ENCODE data around the gene ZBTB16.

ZBTB16 gene

GRCh38 chr11:114109206-114110090 lies 49.9 kb downstream of the ZBTB16 start:
- no peak for DNase-seq

- DNase-seq, result no peak
Observed at GRCh38 chr11:114110123-114110522, 50.6 kb downstream of the ZBTB16 start.

GRCh38 chr11:114110952-114111947 lies 51.7 kb downstream of the ZBTB16 start:
- no peak for DNase-seq

- DNase-seq, result no peak
Observed at GRCh38 chr11:114115451-114115928, 56.0 kb downstream of the ZBTB16 start.

GRCh38 chr11:114116357-114116756 lies 56.8 kb downstream of the ZBTB16 start:
- no peak for DNase-seq

GRCh38 chr11:114116800-114117199 lies 57.3 kb downstream of the ZBTB16 start:
- DNase-seq, result no peak

GRCh38 chr11:114120606-114121005 lies 61.1 kb downstream of the ZBTB16 start:
- DNase-seq, result no peak

- no peak for DNase-seq
Observed at GRCh38 chr11:114121138-114121537, 61.6 kb downstream of the ZBTB16 start.

- DNase-seq, result no peak
Observed at GRCh38 chr11:114121804-114122504, 62.4 kb downstream of the ZBTB16 start.

- DNase-seq, result no peak
Observed at GRCh38 chr11:114122686-114123085, 63.2 kb downstream of the ZBTB16 start.

GRCh38 chr11:114123692-114124330 lies 64.3 kb downstream of the ZBTB16 start:
- DNase-seq, result no peak

GRCh38 chr11:114124601-114125144 lies 65.2 kb downstream of the ZBTB16 start:
- DNase-seq, result no peak

GRCh38 chr11:114125531-114125930 lies 66.0 kb downstream of the ZBTB16 start:
- DNase-seq, result no peak

- DNase-seq, result no peak
Observed at GRCh38 chr11:114125959-114126358, 66.4 kb downstream of the ZBTB16 start.

- DNase-seq, result no peak
Observed at GRCh38 chr11:114128399-114128798, 68.9 kb downstream of the ZBTB16 start.

- no peak for DNase-seq
Observed at GRCh38 chr11:114129142-114129541, 69.6 kb downstream of the ZBTB16 start.

GRCh38 chr11:114129699-114130098 lies 70.2 kb downstream of the ZBTB16 start:
- DNase-seq, result no peak

- DNase-seq, result no peak
Observed at GRCh38 chr11:114130115-114130576, 70.6 kb downstream of the ZBTB16 start.

- no peak for DNase-seq
Observed at GRCh38 chr11:114130629-114131277, 71.2 kb downstream of the ZBTB16 start.

GRCh38 chr11:114131461-114131864 lies 72.0 kb downstream of the ZBTB16 start:
- DNase-seq, result no peak

- no peak for DNase-seq
Observed at GRCh38 chr11:114132417-114132816, 72.9 kb downstream of the ZBTB16 start.

Measured in stimulated activated CD4-positive, alpha-beta T cell treated with anti-CD3 and anti-CD28 coated beads, Interleukin-2, amount 100 ng/mL, for 24 hours (primary cell).